Ishikawa (cell line): Measurements from ENCODE around the gene IGSF22.

Experiments used
- CEBPB ChIP-seq: IDR thresholded peaks from 2 replicates; pipeline ENCODE4 v1.6.1; 2012
- REST ChIP-seq: IDR thresholded peaks from 2 replicates; pipeline ENCODE4 v1.6.1; 2012; ENCODE audit warnings: low read depth, mild to moderate bottlenecking
- TAF1 ChIP-seq: IDR thresholded peaks from 2 replicates; pipeline ENCODE4 v1.6.1; 2012; ENCODE audit warnings: low read depth, mild to moderate bottlenecking
- TEAD4 ChIP-seq: IDR thresholded peaks from 2 replicates; pipeline ENCODE4 v1.6.1; 2012

- TF ChIP-seq REST (no peak), TAF1 (no peak), CEBPB (no peak), TEAD4 (no peak)
Observed at GRCh38 chr11:18715476-18715875, 10.5 kb downstream of the IGSF22 start.
